H9 (cell line): Measurements from ENCODE around the gene CLEC16A. TPM values are rescaled to one million over a fixed set of nuclear protein-coding genes. Genes with fewer than 3 reads are reported as not detected.

Experiments
- DNase-seq: peaks from one replicate; pipeline ENCODE4 v3.0.0-alpha.2; 2017
- H2AFZ ChIP-seq: one replicate; pipeline ENCODE4 v1.6.1; 2013; ENCODE audit warnings: mild to moderate bottlenecking, low read length, control low read depth, moderate library complexity
- H2AK5ac ChIP-seq: 2 replicates; pipeline ENCODE4 v1.6.1; 2013; ENCODE audit warnings: low read length, control low read depth, mixed read lengths; ENCODE audit not compliant: insufficient read length
- H2BK120ac ChIP-seq: one replicate; pipeline ENCODE4 v1.6.1; 2013; ENCODE audit warnings: low read depth, mild to moderate bottlenecking, low read length, control low read depth, inconsistent platforms; ENCODE audit not compliant: poor library complexity, severe bottlenecking
- H2BK12ac ChIP-seq: 2 replicates; pipeline ENCODE4 v1.6.1; 2013; ENCODE audit warnings: low read length, control low read depth, mixed read lengths, low read depth; ENCODE audit not compliant: insufficient read length
- H2BK15ac ChIP-seq: 2 replicates; pipeline ENCODE4 v1.6.1; 2013; ENCODE audit warnings: low read depth, low read length, control low read depth
- H2BK20ac ChIP-seq: one replicate; pipeline ENCODE4 v1.6.1; 2013; ENCODE audit warnings: low read depth, mild to moderate bottlenecking, low read length, control low read depth, inconsistent platforms; ENCODE audit not compliant: poor library complexity, severe bottlenecking
- H2BK5ac ChIP-seq: 2 replicates; pipeline ENCODE4 v1.6.1; 2013; ENCODE audit warnings: low read length, control low read depth, mixed read lengths; ENCODE audit not compliant: insufficient read length
- H3K14ac ChIP-seq: 2 replicates; pipeline ENCODE4 v1.6.1; 2013; ENCODE audit warnings: low read length, control low read depth; ENCODE audit not compliant: insufficient read depth
- H3K18ac ChIP-seq: 2 replicates; pipeline ENCODE4 v1.6.1; 2013; ENCODE audit warnings: low read depth, mild to moderate bottlenecking, mixed read lengths, low read length, control low read depth; ENCODE audit not compliant: insufficient read length
- H3K23ac ChIP-seq: 2 replicates; pipeline ENCODE4 v1.6.1; 2013; ENCODE audit warnings: low read length, control low read depth, mixed read lengths, low read depth; ENCODE audit not compliant: insufficient read length
- H3K23me2 ChIP-seq: 2 replicates; pipeline ENCODE4 v1.6.1; 2013; ENCODE audit warnings: low read depth, mild to moderate bottlenecking, mixed read lengths, low read length, control low read depth; ENCODE audit not compliant: insufficient read length, poor library complexity, severe bottlenecking
- H3K27ac ChIP-seq: 2 replicates; pipeline ENCODE4 v1.5.1; 2013; ENCODE audit warnings: low read length, control low read depth, mixed read lengths, low read depth; ENCODE audit not compliant: insufficient read length
- H3K27me3 ChIP-seq: 2 replicates; pipeline ENCODE4 v1.6.1; 2013; ENCODE audit warnings: low read length, control low read depth, inconsistent platforms; ENCODE audit not compliant: insufficient read depth
- H3K4ac ChIP-seq: 2 replicates; pipeline ENCODE4 v1.6.1; 2013; ENCODE audit warnings: low read depth, mild to moderate bottlenecking, control low read depth, inconsistent platforms, low read length, moderate library complexity
- H3K4me1 ChIP-seq: 2 replicates; pipeline ENCODE4 v1.6.1; 2013; ENCODE audit warnings: low read length, control low read depth, inconsistent platforms; ENCODE audit not compliant: insufficient read depth
- H3K4me2 ChIP-seq: 2 replicates; pipeline ENCODE4 v1.6.1; 2013; ENCODE audit warnings: low read length, control low read depth, mixed read lengths; ENCODE audit not compliant: insufficient read length, insufficient read depth
- H3K56ac ChIP-seq: 2 replicates; pipeline ENCODE4 v1.6.1; 2013; ENCODE audit warnings: low read depth, mild to moderate bottlenecking, mixed read lengths, low read length, control low read depth; ENCODE audit not compliant: insufficient read length
- H3K79me1 ChIP-seq: 2 replicates; pipeline ENCODE4 v1.6.1; 2013; ENCODE audit warnings: low read depth, mild to moderate bottlenecking, moderate library complexity, low read length, control low read depth, inconsistent platforms; ENCODE audit not compliant: insufficient read depth, poor library complexity, severe bottlenecking
- H3K79me2 ChIP-seq: 2 replicates; pipeline ENCODE4 v1.6.1; 2013; ENCODE audit warnings: low read length, control low read depth, inconsistent platforms; ENCODE audit not compliant: insufficient read depth
- H3K9ac ChIP-seq: 2 replicates; pipeline ENCODE4 v1.6.1; 2013; ENCODE audit warnings: low read length, control low read depth, mixed read lengths; ENCODE audit not compliant: insufficient read length; ENCODE audit errors: extremely low read depth
- H3K9me3 ChIP-seq: one replicate; pipeline ENCODE4 v1.6.1; 2013; ENCODE audit warnings: low read depth, low read length, inconsistent platforms; ENCODE audit not compliant: control insufficient read depth
- H3T11ph ChIP-seq: one replicate; pipeline ENCODE4 v1.6.1; 2013; ENCODE audit warnings: mild to moderate bottlenecking, low read length, control low read depth, inconsistent platforms
- H4K20me1 ChIP-seq: one replicate; pipeline ENCODE4 v1.6.1; 2013; ENCODE audit not compliant: control insufficient read depth, insufficient read length, insufficient read depth
- H4K5ac ChIP-seq: 2 replicates; pipeline ENCODE4 v1.6.1; 2013; ENCODE audit warnings: low read depth, mild to moderate bottlenecking, mixed read lengths, low read length, control low read depth; ENCODE audit not compliant: insufficient read length
- H4K8ac ChIP-seq: replicated peaks from 2 replicates; pipeline ENCODE4 v1.6.1; 2013; ENCODE audit warnings: low read length, control low read depth, mixed read lengths, low read depth; ENCODE audit not compliant: insufficient read length
- H4K91ac ChIP-seq: 2 replicates; pipeline ENCODE4 v1.6.1; 2013; ENCODE audit warnings: low read depth, mild to moderate bottlenecking, moderate library complexity, mixed read lengths, low read length, control low read depth; ENCODE audit not compliant: insufficient read length
- H3K27ac Mint-ChIP-seq, 3 experiments: 2 replicates in 2 of 3; 3 replicates in 1 of 3; pipeline ENCODE4 v1.8.0; 2020 to 2021; ENCODE audit warnings: mixed read lengths in 3 of 3, mild to moderate bottlenecking in 1 of 3, moderate library complexity in 1 of 3
- H3K27me3 Mint-ChIP-seq: 2 replicates; pipeline ENCODE4 v1.8.0; 2021; ENCODE audit warnings: low read depth, mild to moderate bottlenecking, moderate library complexity, mixed read lengths
- H3K36me3 Mint-ChIP-seq, 3 experiments: 2 replicates in 2 of 3; 3 replicates in 1 of 3; pipeline ENCODE4 v1.8.0; 2020 to 2021; ENCODE audit warnings: low read depth in 3 of 3, mixed read lengths in 3 of 3; ENCODE audit not compliant: insufficient read depth in 1 of 3
- H3K4me1 Mint-ChIP-seq, 2 experiments: 2 replicates each; pipeline ENCODE4 v1.8.0; 2020; ENCODE audit warnings: mixed read lengths in 2 of 2
- H3K4me3 Mint-ChIP-seq, 2 experiments: 2 replicates in 1 of 2; 3 replicates in 1 of 2; pipeline ENCODE4 v1.8.0; 2020 to 2021; ENCODE audit warnings: mild to moderate bottlenecking in 2 of 2, mixed read lengths in 2 of 2, moderate library complexity in 1 of 2
- H3K9me3 Mint-ChIP-seq, 2 experiments: 2 replicates in 1 of 2; 3 replicates in 1 of 2; pipeline ENCODE4 v1.8.0; 2020; ENCODE audit warnings: mild to moderate bottlenecking in 2 of 2, mixed read lengths in 2 of 2, moderate library complexity in 1 of 2
- CTCF ChIP-seq: fragments of 200-600 bp; sonication (generic); conservative IDR thresholded peaks from 3 replicates; pipeline ENCODE4 v1.8.0; 2021; ENCODE audit warnings: antibody characterized with exemption, mild to moderate bottlenecking
- WGBS: extraction: QIAGEN DNeasy Blood & Tissue Kit; methylation state at CpG from one replicate; pipeline ENCODE4 v1.1.7; 2013; ENCODE audit warnings: missing lambda C conversion rate, low lambda C conversion rate, mixed read lengths; ENCODE audit not compliant: insufficient read length; ENCODE audit errors: extremely low coverage; 5-methylcytosine and 5-hydroxymethylcytosine counted together
- total RNA-seq: library from RNA; stranded (reverse); gene quantifications from 2 replicates; pipeline ENCODE4 v1.2.1, GENCODE V29; 2021

CLEC16A gene
- total RNA-seq, 1 experiment from 2014 or later, result 15.2 TPM

- Histone ChIP-seq H2BK5ac (no peak overlapping the region), H3K4ac (no peak overlapping the region), H4K5ac (no peak overlapping the region), H3K56ac (no peak overlapping the region), H3K4me2 (no peak overlapping the region), H4K20me1 (no peaks in the 10 kb centered on the region), H2BK12ac (no peak overlapping the region), H2AK5ac (no peak overlapping the region), H3K23ac (no peak overlapping the region), H3K23me2 (no peaks in the 10 kb centered on the region), H3K18ac (no peak overlapping the region), H4K8ac (no peak overlapping the region), H2AFZ (no peak overlapping the region), H2BK15ac (no peak overlapping the region), H3K14ac (no peak overlapping the region; the same call in 1 of the 2 replicates), H3K27me3 (no peaks in the 10 kb centered on the region), H4K91ac (no peak overlapping the region), H3K9me3 (no peaks in the 10 kb centered on the region), H3K9ac (no peak overlapping the region), H3K4me1 (no peaks in the 10 kb centered on the region), H3T11ph (no peak overlapping the region), H3K27ac (no peak overlapping the region), H2BK20ac (no peak overlapping the region), H3K79me1 (no peaks in the 10 kb centered on the region), H2BK120ac (no peak overlapping the region), H3K79me2 (no peaks in the 10 kb centered on the region)
- peaks cover 0 to 3% (median 0%) of the 10 kb centered on the region in 3 experiments; a peak in 2 of 7 replicates for H3K36me3 Mint-ChIP-seq
- H3K27ac Mint-ChIP-seq, result peak overlapping the region in 1 of 3 experiments; percentile 74; a peak in 1 of 7 replicates
- no peaks in the 10 kb centered on the region for H3K9me3 Mint-ChIP-seq
- no peak for TF ChIP-seq CTCF
- no peak for DNase-seq
- H3K4me3 Mint-ChIP-seq, result no peak overlapping the region
- no peaks in the 10 kb centered on the region for H3K27me3 Mint-ChIP-seq
- WGBS, result no CpG with 5 or more reads among the region's 12 CpGs
- no peaks in the 10 kb centered on the region; a peak in 1 of 4 replicates for H3K4me1 Mint-ChIP-seq
Observed at GRCh38 chr16:11151885-11152629, 207.7 kb downstream of the CLEC16A start.
